Activated CD4-positive, alpha-beta memory T cell treated with anti-CD3 and anti-CD28 coated beads, Interleukin-2, amount 10 ng/mL, durations not matched to agents 7 days and 5 days (primary cell): ENCODE measurements around the gene CTSC. TPM values are rescaled to one million over a fixed set of nuclear protein-coding genes. Genes with fewer than 3 reads are reported as not detected.

Experiments
- CTCF ChIA-PET: fragments of 350-600 bp; sonication (Branson Sonifier 250); formaldehyde crosslinking; loops from one replicate; lab custom pipeline; 2021; ENCODE audit warnings: antibody characterized with exemption, inconsistent platforms; lab: Charles Lee
- POLR2A ChIA-PET: fragments of 350-600 bp; sonication (Branson Sonifier 250); formaldehyde crosslinking; loops from one replicate; lab custom pipeline; 2021; ENCODE audit warnings: antibody characterized with exemption; lab: Charles Lee
- DNase-seq: peaks from one replicate; pipeline ENCODE4 v3.0.0-alpha.2; 2020
- H3K27ac Mint-ChIP-seq: one replicate; pipeline ENCODE4 v1.8.0; 2021; ENCODE audit warnings: mild to moderate bottlenecking, mixed read lengths
- H3K27me3 Mint-ChIP-seq: one replicate; pipeline ENCODE4 v1.8.0; 2021; ENCODE audit warnings: mixed read lengths
- H3K36me3 Mint-ChIP-seq: one replicate; pipeline ENCODE4 v1.8.0; 2021; ENCODE audit warnings: low read depth, mixed read lengths
- H3K4me1 Mint-ChIP-seq: one replicate; pipeline ENCODE4 v1.8.0; 2021; ENCODE audit warnings: mixed read lengths
- H3K4me3 Mint-ChIP-seq: one replicate; pipeline ENCODE4 v1.8.0; 2021; ENCODE audit warnings: mild to moderate bottlenecking, mixed read lengths
- H3K9me3 Mint-ChIP-seq: one replicate; pipeline ENCODE4 v1.8.0; 2021; ENCODE audit warnings: mixed read lengths
- total RNA-seq, 2 experiments: library from RNA; stranded (reverse); gene quantifications; one replicate each; pipeline ENCODE4 v1.2.3, GENCODE V29; 2021

CTSC gene
- total RNA-seq, 2 experiments from 2014 or later, result 321 to 323 TPM

- CTCF ChIA-PET, result no interaction called here
- H3K27me3 Mint-ChIP-seq, result no peaks in the 10 kb centered on the region
- peaks cover 43% of the 10 kb centered on the region for H3K4me1 Mint-ChIP-seq
- no peak overlapping the region for H3K4me3 Mint-ChIP-seq
- no peak for DNase-seq
- POLR2A ChIA-PET, result no interaction called here
- no peak overlapping the region for H3K27ac Mint-ChIP-seq
- no peaks in the 10 kb centered on the region for H3K36me3 Mint-ChIP-seq
- no peaks in the 10 kb centered on the region for H3K9me3 Mint-ChIP-seq
Measured at GRCh38 chr11:88363004-88363403, 25.5 kb upstream of the CTSC start.

- Mint-ChIP-seq H3K27ac (no peak overlapping the region), H3K9me3 (no peaks in the 10 kb centered on the region), H3K36me3 (no peaks in the 10 kb centered on the region), H3K27me3 (no peaks in the 10 kb centered on the region), H3K4me3 (no peak overlapping the region), H3K4me1 (peaks cover 47% of the 10 kb centered on the region)
- ChIA-PET POLR2A (interaction anchor here (1.2 to 9.8 kb wide), 4 partner anchors 8 to 54 kb away, joined by 4 to 187 read pairs (median 6); partner anchors contain the start of gene CTSC), CTCF (interaction anchor here (8.0 kb wide), 1 partner anchor 23 kb away, joined by 37 read pairs; the partner anchor contains the start of gene CTSC)
- no peak for DNase-seq
Measured at GRCh38 chr11:88360141-88360540, 22.6 kb upstream of the CTSC start.

- Mint-ChIP-seq H3K27ac (peak overlapping the region; percentile 44), H3K9me3 (no peaks in the 10 kb centered on the region), H3K36me3 (no peaks in the 10 kb centered on the region), H3K4me1 (peaks cover 52% of the 10 kb centered on the region), H3K4me3 (no peak overlapping the region), H3K27me3 (no peaks in the 10 kb centered on the region)
- DNase-seq, result no peak
- ChIA-PET CTCF (interaction anchor here (0.8 to 8.0 kb wide), 3 partner anchors 12 to 22 kb away, joined by 3 to 37 read pairs (median 7); partner anchors contain the start of gene CTSC), POLR2A (interaction anchor here (1.2 to 9.8 kb wide), 4 partner anchors 8 to 55 kb away, joined by 4 to 187 read pairs (median 6); partner anchors contain the start of gene CTSC)
Measured at GRCh38 chr11:88359541-88359940, 22.0 kb upstream of the CTSC start.

- Mint-ChIP-seq H3K27me3 (no peaks in the 10 kb centered on the region), H3K36me3 (no peaks in the 10 kb centered on the region), H3K9me3 (no peaks in the 10 kb centered on the region), H3K4me1 (peaks cover 55% of the 10 kb centered on the region), H3K4me3 (no peak overlapping the region), H3K27ac (peak overlapping the region; percentile 44)
- POLR2A ChIA-PET, result interaction anchor here (1.2 to 9.8 kb wide), 4 partner anchors 9 to 56 kb away, joined by 4 to 187 read pairs (median 6); partner anchors contain the start of gene CTSC
- CTCF ChIA-PET, result interaction anchor here (0.8 to 8.0 kb wide), 3 partner anchors 12 to 22 kb away, joined by 3 to 37 read pairs (median 7); partner anchors contain the start of gene CTSC
- DNase-seq, result no peak
Measured at GRCh38 chr11:88359114-88359513, 21.6 kb upstream of the CTSC start.

- CTCF ChIA-PET, result interaction anchor here (1.6 to 8.0 kb wide), 3 partner anchors 13 to 57 kb away, joined by 3 to 37 read pairs (median 7); partner anchors contain the start of gene CTSC
- Mint-ChIP-seq H3K27me3 (no peaks in the 10 kb centered on the region), H3K36me3 (no peaks in the 10 kb centered on the region), H3K27ac (peak overlapping the region; percentile 88), H3K4me1 (peaks cover 55% of the 10 kb centered on the region), H3K9me3 (no peaks in the 10 kb centered on the region), H3K4me3 (peak overlapping the region; percentile 32)
- no peak for DNase-seq
- POLR2A ChIA-PET, result interaction anchor here (0.8 to 9.8 kb wide), 11 partner anchors 18 to 74 kb away, joined by 3 to 187 read pairs (median 5); partner anchors contain the start of gene CTSC
Measured at GRCh38 chr11:88358040-88358431, 20.5 kb upstream of the CTSC start.

- peaks cover 53% of the 10 kb centered on the region for H3K4me1 Mint-ChIP-seq
- ChIA-PET POLR2A (interaction anchor here (0.7 to 9.8 kb wide), 12 partner anchors 9 to 74 kb away, joined by 3 to 187 read pairs (median 4); partner anchors contain the start of gene CTSC), CTCF (interaction anchor here (1.0 to 8.0 kb wide), 5 partner anchors 11 to 58 kb away, joined by 3 to 37 read pairs (median 4); partner anchors contain the start of gene CTSC)
- no peaks in the 10 kb centered on the region for H3K27me3 Mint-ChIP-seq
- H3K4me3 Mint-ChIP-seq, result peak overlapping the region; percentile 55
- H3K27ac Mint-ChIP-seq, result peak overlapping the region; percentile 88
- H3K36me3 Mint-ChIP-seq, result no peaks in the 10 kb centered on the region
- DNase-seq, result no peak
- no peaks in the 10 kb centered on the region for H3K9me3 Mint-ChIP-seq
Measured at GRCh38 chr11:88357323-88358039, 19.9 kb upstream of the CTSC start.

- no peak overlapping the region for H3K4me3 Mint-ChIP-seq
- H3K27me3 Mint-ChIP-seq, result no peaks in the 10 kb centered on the region
- no peaks in the 10 kb centered on the region for H3K36me3 Mint-ChIP-seq
- ChIA-PET CTCF (interaction anchor here (1.3 to 8.0 kb wide), 3 partner anchors 19 to 129 kb away, joined by 4 to 37 read pairs (median 4); partner anchors contain the start of gene CTSC), POLR2A (interaction anchor here (1.1 to 9.8 kb wide), 8 partner anchors 8 to 69 kb away, joined by 3 to 187 read pairs (median 6); partner anchors contain the start of gene CTSC)
- no peak overlapping the region for H3K27ac Mint-ChIP-seq
- H3K9me3 Mint-ChIP-seq, result no peaks in the 10 kb centered on the region
- peaks cover 53% of the 10 kb centered on the region for H3K4me1 Mint-ChIP-seq
- DNase-seq, result no peak
Measured at GRCh38 chr11:88355887-88356286, 18.4 kb upstream of the CTSC start.

GRCh38 chr11:88354912-88355311 lies 17.4 kb upstream of the CTSC start:
- no peaks in the 10 kb centered on the region for H3K9me3 Mint-ChIP-seq
- ChIA-PET POLR2A (interaction anchor here (0.9 to 9.8 kb wide), 8 partner anchors 10 to 72 kb away, joined by 3 to 187 read pairs (median 6); partner anchors contain the start of gene CTSC), CTCF (interaction anchor here (0.8 to 8.0 kb wide), 3 partner anchors 13 to 156 kb away, joined by 3 to 37 read pairs (median 4); partner anchors contain the start of gene CTSC)
- peaks cover 47% of the 10 kb centered on the region for H3K4me1 Mint-ChIP-seq
- H3K4me3 Mint-ChIP-seq, result no peak overlapping the region
- peak overlapping the region; percentile 59 for H3K27ac Mint-ChIP-seq
- H3K27me3 Mint-ChIP-seq, result no peaks in the 10 kb centered on the region
- no peaks in the 10 kb centered on the region for H3K36me3 Mint-ChIP-seq
- no peak for DNase-seq

- Mint-ChIP-seq H3K9me3 (no peaks in the 10 kb centered on the region), H3K4me3 (peak overlapping the region; percentile 37), H3K4me1 (peaks cover 40% of the 10 kb centered on the region), H3K27me3 (no peaks in the 10 kb centered on the region), H3K36me3 (no peaks in the 10 kb centered on the region), H3K27ac (peak overlapping the region; percentile 59)
- CTCF ChIA-PET, result interaction anchor here (0.7 to 8.0 kb wide), 3 partner anchors 12 to 34 kb away, joined by 3 to 37 read pairs (median 4); partner anchors contain the start of gene CTSC
- DNase-seq, result no peak
- POLR2A ChIA-PET, result interaction anchor here (1.0 to 9.8 kb wide), 8 partner anchors 9 to 80 kb away, joined by 3 to 187 read pairs (median 6); partner anchors contain the start of gene CTSC
Measured at GRCh38 chr11:88353835-88354496, 16.4 kb upstream of the CTSC start.

GRCh38 chr11:88353386-88353785 lies 15.8 kb upstream of the CTSC start:
- no peak overlapping the region for H3K27ac Mint-ChIP-seq
- ChIA-PET CTCF (interaction anchor here (8.0 kb wide), 1 partner anchor 16 kb away, joined by 37 read pairs; the partner anchor contains the start of gene CTSC), POLR2A (interaction anchor here (1.0 to 9.8 kb wide), 3 partner anchors 16 to 81 kb away, joined by 3 to 187 read pairs (median 4); partner anchors contain the start of gene CTSC)
- no peak overlapping the region for H3K4me3 Mint-ChIP-seq
- no peaks in the 10 kb centered on the region for H3K36me3 Mint-ChIP-seq
- no peaks in the 10 kb centered on the region for H3K9me3 Mint-ChIP-seq
- H3K4me1 Mint-ChIP-seq, result peaks cover 37% of the 10 kb centered on the region
- no peak for DNase-seq
- H3K27me3 Mint-ChIP-seq, result no peaks in the 10 kb centered on the region

GRCh38 chr11:88352139-88352538 lies 14.6 kb upstream of the CTSC start:
- Mint-ChIP-seq H3K27me3 (no peaks in the 10 kb centered on the region), H3K36me3 (peaks cover 4% of the 10 kb centered on the region), H3K9me3 (no peaks in the 10 kb centered on the region), H3K27ac (no peak overlapping the region), H3K4me3 (no peak overlapping the region), H3K4me1 (peaks cover 26% of the 10 kb centered on the region)
- ChIA-PET POLR2A (interaction anchor here (9.8 kb wide), 1 partner anchor 15 kb away, joined by 187 read pairs; the partner anchor contains the start of gene CTSC), CTCF (no interaction called here)
- no peak for DNase-seq

GRCh38 chr11:88348870-88349269 lies 11.3 kb upstream of the CTSC start:
- no peaks in the 10 kb centered on the region for H3K9me3 Mint-ChIP-seq
- CTCF ChIA-PET, result no interaction called here
- H3K27me3 Mint-ChIP-seq, result no peaks in the 10 kb centered on the region

More at GRCh38 chr11:88348870-88349269, 11.3 kb upstream of the CTSC start:
- Mint-ChIP-seq H3K4me3 (no peak overlapping the region), H3K4me1 (peaks cover 33% of the 10 kb centered on the region), H3K27ac (no peak overlapping the region), H3K36me3 (peaks cover 8% of the 10 kb centered on the region)
- POLR2A ChIA-PET, result interaction anchor here (0.6 to 1.4 kb wide), 3 partner anchors 8 to 12 kb away, joined by 4 read pairs; partner anchors contain the start of gene CTSC
- no peak for DNase-seq
